ENCODE data around the gene USP21. TPM values are rescaled to one million over a fixed set of nuclear protein-coding genes. Genes with fewer than 3 reads are reported as not detected.

Gene USP21
- total RNA-seq, 1 donor from 2014 or later: 31.9 TPM

DNA sequence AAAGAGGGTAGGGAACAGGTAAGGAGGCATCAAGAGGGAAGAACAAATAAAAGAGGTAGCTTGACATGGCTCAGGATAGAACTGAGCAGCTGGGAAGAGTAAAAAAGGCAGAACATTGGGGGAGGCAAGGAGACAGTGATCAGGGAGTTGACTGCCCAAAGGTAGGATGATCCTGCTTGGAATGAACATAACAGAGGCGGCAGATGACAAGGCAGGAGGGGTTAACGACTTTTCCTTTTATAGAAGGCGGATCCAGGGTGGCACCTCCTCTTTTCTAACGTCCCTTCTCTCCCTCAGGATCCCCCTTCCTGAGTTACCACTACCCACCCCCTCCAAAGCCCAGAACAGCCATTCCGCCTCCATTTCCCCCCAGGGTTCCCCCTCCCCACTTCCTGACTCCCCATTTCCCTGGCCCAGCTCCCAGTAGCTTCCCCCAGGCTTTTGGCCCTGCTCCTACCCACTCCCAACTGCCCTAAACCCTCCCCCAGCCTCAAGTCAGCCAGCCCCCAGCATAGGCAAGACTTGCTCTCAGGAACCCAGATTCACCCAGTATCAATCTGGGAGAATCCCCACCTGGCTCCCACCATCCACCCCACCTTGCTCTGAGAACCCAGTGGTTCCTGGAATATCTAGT lies 40.3 kb downstream of the USP21 start:
- TF ChIP-seq, protein P1, sequence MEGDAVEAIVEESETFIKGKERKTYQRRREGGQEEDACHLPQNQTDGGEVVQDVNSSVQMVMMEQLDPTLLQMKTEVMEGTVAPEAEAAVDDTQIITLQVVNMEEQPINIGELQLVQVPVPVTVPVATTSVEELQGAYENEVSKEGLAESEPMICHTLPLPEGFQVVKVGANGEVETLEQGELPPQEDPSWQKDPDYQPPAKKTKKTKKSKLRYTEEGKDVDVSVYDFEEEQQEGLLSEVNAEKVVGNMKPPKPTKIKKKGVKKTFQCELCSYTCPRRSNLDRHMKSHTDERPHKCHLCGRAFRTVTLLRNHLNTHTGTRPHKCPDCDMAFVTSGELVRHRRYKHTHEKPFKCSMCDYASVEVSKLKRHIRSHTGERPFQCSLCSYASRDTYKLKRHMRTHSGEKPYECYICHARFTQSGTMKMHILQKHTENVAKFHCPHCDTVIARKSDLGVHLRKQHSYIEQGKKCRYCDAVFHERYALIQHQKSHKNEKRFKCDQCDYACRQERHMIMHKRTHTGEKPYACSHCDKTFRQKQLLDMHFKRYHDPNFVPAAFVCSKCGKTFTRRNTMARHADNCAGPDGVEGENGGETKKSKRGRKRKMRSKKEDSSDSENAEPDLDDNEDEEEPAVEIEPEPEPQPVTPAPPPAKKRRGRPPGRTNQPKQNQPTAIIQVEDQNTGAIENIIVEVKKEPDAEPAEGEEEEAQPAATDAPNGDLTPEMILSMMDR (IDR thresholded peaks at IDR 0.05): no peak
- Histone ChIP-seq H3K36me3 (no peaks in the 10 kb centered on the region), H3K27me3 (no peaks in the 10 kb centered on the region), H3K4me3 (no peak overlapping the region), H3K27ac (peak overlapping the region; percentile 92 to 97), H3K9me3 (no peaks in the 10 kb centered on the region), H3K4me1 (peaks cover 8 to 32% of the 10 kb centered on the region in 2 donors)
- intact Hi-C loops (cut with DNase I): loop anchor here (5.0 to 10.0 kb wide), 3 partner anchors 155 to 545 kb away; partner anchors contain the start of genes DUSP12 and USF1
- no peak for DNase-seq (ENCODE audit: low spot score in 2 of 2)

DNA sequence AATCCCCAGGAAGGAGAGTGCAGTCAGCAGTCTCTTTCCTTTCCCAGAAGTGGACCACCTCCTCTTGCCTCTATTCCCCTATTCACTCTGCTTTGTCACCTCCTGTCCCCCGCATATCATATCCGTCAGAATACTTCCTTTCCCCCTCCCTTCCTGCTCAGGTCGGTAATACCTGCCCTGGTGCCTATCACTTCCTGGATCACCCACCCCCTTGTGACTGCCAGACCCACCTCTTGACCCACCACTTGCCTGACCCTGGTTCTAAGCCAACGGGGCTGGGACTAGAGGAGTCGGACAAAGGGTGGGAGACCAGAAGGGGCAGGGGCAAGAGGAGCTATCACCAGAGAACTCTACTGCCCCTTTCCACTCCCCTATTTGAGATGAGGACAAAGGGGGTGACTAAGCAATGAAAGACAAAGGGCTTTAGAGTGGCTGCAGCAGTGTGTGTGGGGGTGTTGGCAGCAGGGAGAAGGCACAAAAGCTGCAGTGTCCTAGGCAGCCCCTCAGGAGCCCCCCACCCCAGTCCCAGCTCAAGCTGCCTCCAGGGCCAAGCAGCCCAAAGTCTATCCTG lies 41.2 kb downstream of the USP21 start:
- intact Hi-C loops (cut with DNase I): loop anchor here (5.0 to 10.0 kb wide), 3 partner anchors 156 to 544 kb away; partner anchors contain the start of genes DUSP12 and USF1

DNA sequence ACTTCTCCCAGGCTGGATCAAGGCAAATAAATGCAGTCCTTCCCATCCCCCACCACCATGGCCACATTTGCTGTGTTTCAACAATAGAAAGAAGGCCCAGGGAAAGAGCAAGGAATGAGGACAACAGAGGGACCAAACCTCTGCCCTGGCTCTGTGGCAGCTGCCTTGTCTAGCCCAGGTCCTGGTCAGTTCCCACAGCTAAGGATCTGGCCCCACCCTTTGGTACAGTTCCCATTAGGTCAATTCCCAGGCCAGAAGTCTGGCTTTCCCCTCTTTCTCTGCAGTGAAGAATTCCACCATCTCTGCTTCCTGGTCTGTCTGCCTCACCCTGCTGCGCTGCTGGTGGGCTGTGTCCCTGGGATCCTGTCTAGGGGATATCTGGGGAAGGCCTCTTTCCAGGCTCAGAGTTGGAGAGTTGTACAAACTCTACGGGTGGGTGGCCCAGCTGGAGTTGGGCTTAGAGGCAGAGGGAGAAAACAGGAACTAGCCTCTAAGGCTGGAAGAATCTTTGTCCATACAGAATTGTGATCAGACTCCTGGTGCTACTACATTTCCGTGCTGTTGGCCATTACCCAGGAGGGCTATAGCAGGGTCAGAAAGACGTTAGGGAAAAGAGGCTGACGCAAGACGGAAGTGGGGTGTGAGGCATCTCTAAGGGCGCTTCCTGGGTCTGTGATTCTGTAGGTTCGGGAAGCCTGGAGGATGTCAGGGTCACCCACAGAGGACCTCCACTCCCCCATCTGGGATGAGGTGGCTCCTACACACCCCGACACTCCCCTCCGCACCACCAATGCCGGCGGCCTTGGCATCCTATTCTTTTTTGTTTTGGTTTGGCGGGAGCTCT lies 41.9 kb downstream of the USP21 start:
- TF ChIP-seq, protein P1 (IDR thresholded peaks at IDR 0.05): no peak
- Histone ChIP-seq H3K4me1 (peaks cover 8 to 32% of the 10 kb centered on the region in 2 donors), H3K36me3 (peaks cover 0 to 7% of the 10 kb centered on the region in 2 donors), H3K9me3 (no peaks in the 10 kb centered on the region), H3K27ac (peak overlapping the region; percentile 92 to 97), H3K4me3 (peak overlapping the region; percentile 77 to 89), H3K27me3 (no peaks in the 10 kb centered on the region)
- intact Hi-C loops (cut with DNase I): loop anchor here (5.0 to 10.0 kb wide), 3 partner anchors 156 to 544 kb away; partner anchors contain the start of genes DUSP12 and USF1
- DNase-seq (ENCODE audit: low spot score in 2 of 2): peak in 1 of 2 donors; percentile 84

More for the DNA sequence above, 41.2 kb downstream of the USP21 start:
- Histone ChIP-seq H3K27ac (peak overlapping the region; percentile 92 to 97), H3K9me3 (no peaks in the 10 kb centered on the region), H3K4me3 (no peak overlapping the region), H3K4me1 (peaks cover 8 to 32% of the 10 kb centered on the region in 2 donors), H3K36me3 (no peaks in the 10 kb centered on the region), H3K27me3 (no peaks in the 10 kb centered on the region)
- no peak for DNase-seq (ENCODE audit: low spot score in 2 of 2)
- TF ChIP-seq, protein P1 (IDR thresholded peaks at IDR 0.05): no peak

DNA sequence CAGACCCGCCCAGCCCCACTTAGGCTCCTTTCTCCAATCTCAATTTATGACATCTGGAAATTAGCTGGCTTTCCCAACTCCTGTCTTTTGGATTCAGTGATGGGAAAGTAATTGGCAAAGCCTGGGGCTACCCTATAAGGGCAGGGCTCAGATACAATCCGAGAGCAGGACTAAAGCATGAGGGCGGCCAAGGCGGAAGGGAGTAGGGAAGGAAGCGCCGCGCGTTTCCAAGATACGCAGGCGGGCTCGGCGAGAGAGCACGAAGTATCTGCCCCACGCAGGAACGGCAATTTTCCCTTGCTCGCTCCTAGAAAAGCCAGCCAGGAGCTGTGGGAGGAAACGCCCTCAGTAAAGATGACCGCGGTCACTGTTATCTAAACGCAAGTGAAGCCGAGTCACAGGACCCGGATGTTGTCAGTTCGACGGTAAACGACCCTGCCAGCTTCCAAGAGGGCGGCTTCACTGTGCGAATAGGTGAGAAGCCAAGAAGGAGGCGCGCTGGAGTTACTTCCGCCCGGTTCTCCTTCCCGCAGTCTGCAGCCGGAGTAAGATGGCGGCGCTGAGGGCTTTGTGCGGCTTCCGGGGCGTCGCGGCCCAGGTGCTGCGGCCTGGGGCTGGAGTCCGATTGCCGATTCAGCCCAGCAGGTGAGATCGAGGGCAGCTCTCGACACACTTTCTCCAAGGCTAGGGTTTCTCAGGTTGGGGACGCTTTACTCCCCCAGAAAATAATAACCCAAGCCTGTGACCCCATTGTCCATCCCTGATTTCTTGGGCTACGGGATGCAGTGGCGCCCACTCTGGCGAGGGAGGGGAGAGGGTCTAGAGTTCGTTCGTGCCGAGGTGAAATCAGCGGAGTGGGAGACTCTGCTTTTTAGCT lies 42.8 kb downstream of the USP21 start, which contains the start of gene NDUFS2:
TSS of gene NDUFS2 (plus strand) at position 532 of the 877 bp plus-strand sequence. CDS start at position 551, 19 bp downstream.
- TF ChIP-seq, protein P1 (IDR thresholded peaks at IDR 0.05): no peak
- H3K4me1 ChIP-seq: peaks cover 8 to 32% of the 10 kb centered on the region in 2 donors

More for the DNA sequence above, 42.8 kb downstream of the USP21 start, which contains the start of gene NDUFS2:
- peaks cover 8 to 15% of the 10 kb centered on the region in 2 donors for H3K36me3 ChIP-seq
- intact Hi-C loops (cut with DNase I): loop anchor here (1.0 to 10.0 kb wide), 6 partner anchors 24 to 543 kb away; partner anchors contain the start of genes B4GALT3, DEDD, DUSP12 and TOMM40L
- H3K27ac ChIP-seq: peak within 1 kb of the TSS; percentile 92 to 97
- peak; percentile 94 to 100 for DNase-seq (ENCODE audit: low spot score in 2 of 2)
- peak within 1 kb of the TSS; percentile 77 to 89 for H3K4me3 ChIP-seq
- no peaks in the 10 kb centered on the region for H3K27me3 ChIP-seq
- H3K9me3 ChIP-seq: no peaks in the 10 kb centered on the region

All from ascending aorta (tissue), 2 donors.